Measurements from ENCODE around the gene STIM1.

DNA sequence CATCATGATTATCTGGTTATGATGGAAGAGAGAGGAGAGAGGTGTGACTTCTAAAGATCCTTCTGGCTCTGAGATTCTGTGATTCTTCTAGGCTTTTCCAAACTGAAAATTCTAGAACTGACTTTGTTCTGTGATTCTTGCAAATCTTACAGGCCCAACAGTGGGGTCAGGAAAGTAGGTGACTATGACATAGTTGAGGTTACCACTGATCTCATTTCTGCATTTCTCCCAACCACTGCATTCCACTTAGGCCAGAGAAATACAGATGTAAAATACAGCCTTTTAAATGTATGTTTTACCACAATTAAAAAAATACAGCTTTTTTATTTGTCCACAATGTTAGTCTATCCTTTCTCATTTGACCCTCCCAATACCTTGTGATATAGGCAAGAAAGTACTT, 83.7 kb downstream of the STIM1 start:
- no peak for TF ChIP-seq CTCF (IDR thresholded peaks at IDR 0.05; ENCODE audit: insufficient read depth, low read length)
- TF ChIP-seq, protein P1, sequence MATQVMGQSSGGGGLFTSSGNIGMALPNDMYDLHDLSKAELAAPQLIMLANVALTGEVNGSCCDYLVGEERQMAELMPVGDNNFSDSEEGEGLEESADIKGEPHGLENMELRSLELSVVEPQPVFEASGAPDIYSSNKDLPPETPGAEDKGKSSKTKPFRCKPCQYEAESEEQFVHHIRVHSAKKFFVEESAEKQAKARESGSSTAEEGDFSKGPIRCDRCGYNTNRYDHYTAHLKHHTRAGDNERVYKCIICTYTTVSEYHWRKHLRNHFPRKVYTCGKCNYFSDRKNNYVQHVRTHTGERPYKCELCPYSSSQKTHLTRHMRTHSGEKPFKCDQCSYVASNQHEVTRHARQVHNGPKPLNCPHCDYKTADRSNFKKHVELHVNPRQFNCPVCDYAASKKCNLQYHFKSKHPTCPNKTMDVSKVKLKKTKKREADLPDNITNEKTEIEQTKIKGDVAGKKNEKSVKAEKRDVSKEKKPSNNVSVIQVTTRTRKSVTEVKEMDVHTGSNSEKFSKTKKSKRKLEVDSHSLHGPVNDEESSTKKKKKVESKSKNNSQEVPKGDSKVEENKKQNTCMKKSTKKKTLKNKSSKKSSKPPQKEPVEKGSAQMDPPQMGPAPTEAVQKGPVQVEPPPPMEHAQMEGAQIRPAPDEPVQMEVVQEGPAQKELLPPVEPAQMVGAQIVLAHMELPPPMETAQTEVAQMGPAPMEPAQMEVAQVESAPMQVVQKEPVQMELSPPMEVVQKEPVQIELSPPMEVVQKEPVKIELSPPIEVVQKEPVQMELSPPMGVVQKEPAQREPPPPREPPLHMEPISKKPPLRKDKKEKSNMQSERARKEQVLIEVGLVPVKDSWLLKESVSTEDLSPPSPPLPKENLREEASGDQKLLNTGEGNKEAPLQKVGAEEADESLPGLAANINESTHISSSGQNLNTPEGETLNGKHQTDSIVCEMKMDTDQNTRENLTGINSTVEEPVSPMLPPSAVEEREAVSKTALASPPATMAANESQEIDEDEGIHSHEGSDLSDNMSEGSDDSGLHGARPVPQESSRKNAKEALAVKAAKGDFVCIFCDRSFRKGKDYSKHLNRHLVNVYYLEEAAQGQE (IDR thresholded peaks at IDR 0.05; ENCODE audit: insufficient replicate concordance, low read depth): no peak
- TF ChIP-seq GABPA (IDR thresholded peaks at IDR 0.05; ENCODE audit: low read depth): no peak

All from HL-60 (cell line).